HG02938 (cell line): ENCODE measurements around the gene BCLAF3.

Source experiments
- ATAC-seq: cut with Tn5 transposase; IDR thresholded peaks from one replicate; pipeline ENCODE4 v1.9.1; 2021; ENCODE audit warnings: mild to moderate bottlenecking, moderate library complexity; ENCODE audit not compliant: unreplicated experiment

The BCLAF3 gene

GRCh38 chrX:19968276-19968675, 22.6 kb downstream of the BCLAF3 start:
- no peak for ATAC-seq

- no peak for ATAC-seq
Observed at GRCh38 chrX:19966056-19966455, 24.8 kb downstream of the BCLAF3 start.

- ATAC-seq: peak; percentile 79
Observed at GRCh38 chrX:19964017-19964710, 26.7 kb downstream of the BCLAF3 start.

- no peak for ATAC-seq
Observed at GRCh38 chrX:19960913-19961312, 29.9 kb downstream of the BCLAF3 start.

GRCh38 chrX:19958552-19959486, 32.0 kb downstream of the BCLAF3 start:
- ATAC-seq: no peak

- no peak for ATAC-seq
Observed at GRCh38 chrX:19956923-19957322, 33.9 kb downstream of the BCLAF3 start.

GRCh38 chrX:19956306-19956705, 34.6 kb downstream of the BCLAF3 start:
- no peak for ATAC-seq

- no peak for ATAC-seq
Observed at GRCh38 chrX:19955306-19955705, 35.6 kb downstream of the BCLAF3 start.

GRCh38 chrX:19954335-19955096, 36.3 kb downstream of the BCLAF3 start:
- ATAC-seq: no peak

- ATAC-seq: no peak
Observed at GRCh38 chrX:19953145-19953544, 37.7 kb downstream of the BCLAF3 start.

GRCh38 chrX:19949340-19949739, 41.5 kb downstream of the BCLAF3 start:
- ATAC-seq: no peak

- ATAC-seq: no peak
Observed at GRCh38 chrX:19947612-19948011, 43.2 kb downstream of the BCLAF3 start.
